Measurements from ENCODE around the gene HDAC4.
"Not testable (repeated sequence)": the region's sequence is repeated elsewhere in the genome, so short reads cannot be mapped to it uniquely, and the experiment has no call there.

HDAC4 gene

GRCh38 chr2:239069362-239070333 is 331.2 kb downstream of the HDAC4 start:
- not testable (repeated sequence) for DNase-seq

- DNase-seq = no peak
Observed at GRCh38 chr2:239068411-239068810, 332.4 kb downstream of the HDAC4 start.

- no peak for DNase-seq
Observed at GRCh38 chr2:239067196-239067865, 333.5 kb downstream of the HDAC4 start.

- DNase-seq = no peak
Observed at GRCh38 chr2:239066597-239066996, 334.2 kb downstream of the HDAC4 start.

- no peak for DNase-seq
Observed at GRCh38 chr2:239065962-239066361, 334.9 kb downstream of the HDAC4 start.

GRCh38 chr2:239065537-239065936 is 335.3 kb downstream of the HDAC4 start:
- no peak for DNase-seq

- no peak for DNase-seq
Observed at GRCh38 chr2:239064891-239065290, 335.9 kb downstream of the HDAC4 start.

- DNase-seq = no peak
Observed at GRCh38 chr2:239064253-239064652, 336.6 kb downstream of the HDAC4 start.

- DNase-seq = no peak
Observed at GRCh38 chr2:239062743-239063142, 338.1 kb downstream of the HDAC4 start.

- DNase-seq = no peak
Observed at GRCh38 chr2:239061824-239062570, 338.8 kb downstream of the HDAC4 start.

- DNase-seq = no peak
Observed at GRCh38 chr2:239061121-239061666, 339.6 kb downstream of the HDAC4 start.

- DNase-seq = no peak
Observed at GRCh38 chr2:239060676-239061075, 340.1 kb downstream of the HDAC4 start.

- DNase-seq = no peak
Observed at GRCh38 chr2:239059854-239060253, 341.0 kb downstream of the HDAC4 start.

- no peak for DNase-seq
Observed at GRCh38 chr2:239058766-239059165, 342.1 kb downstream of the HDAC4 start.

- no peak for DNase-seq
Observed at GRCh38 chr2:239057533-239057932, 343.3 kb downstream of the HDAC4 start.

GRCh38 chr2:239056611-239057010 is 344.2 kb downstream of the HDAC4 start:
- DNase-seq = no peak

GRCh38 chr2:239055756-239056493 is 344.9 kb downstream of the HDAC4 start:
- no peak for DNase-seq

- DNase-seq = no peak
Observed at GRCh38 chr2:239054921-239055320, 345.9 kb downstream of the HDAC4 start.

- DNase-seq = no peak
Observed at GRCh38 chr2:239053801-239054503, 346.9 kb downstream of the HDAC4 start.

- no peak for DNase-seq
Observed at GRCh38 chr2:239052798-239053665, 347.8 kb downstream of the HDAC4 start.
